Measurements from ENCODE around the gene AJUBA. TPM values are rescaled to one million over a fixed set of nuclear protein-coding genes. Genes with fewer than 3 reads are reported as not detected.

The AJUBA gene
- total and polyA plus RNA-seq, 2 of the 8 experiments (the other 6 are each of a cell fraction or from before 2014, with no cell fraction given), result 33.1 to 46.0 TPM

- ChIA-PET CTCF (ENCODE audit: partially characterized antibody) (interaction anchor here (1.2 to 11.9 kb wide), 3 partner anchors 24 to 40 kb away, joined by 3 to 103 read pairs (median 33); partner anchors contain the start of gene AJUBA), POLR2A (ENCODE audit: partially characterized antibody) (interaction anchor here (4.3 to 10.9 kb wide), 2 partner anchors 11 to 13 kb away, joined by 29 to 94 read pairs; partner anchors contain the start of gene PSMB5)
- H3K23me2 ChIP-seq (ENCODE audit: low read depth, low read length), result no peaks in the 10 kb centered on the region; the same call in 1 of the 2 replicates
- no peak for TF ChIP-seq CHD1 (IDR thresholded peaks at IDR 0.05; ENCODE audit: low read depth, low read length)
- no peak for TF ChIP-seq KDM5A (IDR thresholded peaks at IDR 0.05; ENCODE audit: low read length)
- TF ChIP-seq BACH1 (IDR thresholded peaks at IDR 0.05; ENCODE audit: low read length), result no peak
- no peak for TF ChIP-seq CTCF (IDR thresholded peaks at IDR 0.05; ENCODE audit: control extremely low read depth in 1 of 3, insufficient read depth in 1 of 3, low read depth in 1 of 3, low read length in 3 of 3)
- TF ChIP-seq SUZ12 (IDR thresholded peaks at IDR 0.05; ENCODE audit: low read length), result no peak
- no peak for TF ChIP-seq YY1 (IDR thresholded peaks at IDR 0.05; ENCODE audit: low read depth, low read length)
- TF ChIP-seq SP1 (IDR thresholded peaks at IDR 0.05; ENCODE audit: low read depth, low read length), result no peak
- TF ChIP-seq SAP30 (IDR thresholded peaks at IDR 0.05; ENCODE audit: insufficient read depth, insufficient replicate concordance, low read length), result no peak
- TF ChIP-seq POU5F1 (IDR thresholded peaks at IDR 0.05; ENCODE audit: low read depth, low read length), result no peak
- TF ChIP-seq JUN (IDR thresholded peaks at IDR 0.05; ENCODE audit: low read depth, low read length), result no peak
- no peak for TF ChIP-seq TBP (IDR thresholded peaks at IDR 0.05; ENCODE audit: low read depth, low read length)
- no peak for TF ChIP-seq SIRT6 (IDR thresholded peaks at IDR 0.05; ENCODE audit: low read length)
- no peak for TF ChIP-seq RBBP5 (IDR thresholded peaks at IDR 0.05; ENCODE audit: borderline replicate concordance, low read depth, low read length)
- no peak for TF ChIP-seq ZNF274 (IDR thresholded peaks at IDR 0.05; ENCODE audit: borderline replicate concordance, extremely low read depth, low read length)
Measured at GRCh38 chr14:23018107-23018506, 35.8 kb upstream of the AJUBA start.

More at GRCh38 chr14:23018107-23018506, 35.8 kb upstream of the AJUBA start:
- H3K4ac ChIP-seq (replicated peaks; ENCODE audit: insufficient read length, low read depth, low read length), result no peak overlapping the region
- no peak overlapping the region for H3K14ac ChIP-seq (ENCODE audit: insufficient read length)
- H3K4me1 ChIP-seq (replicated peaks in 1 of 4; ENCODE audit: control insufficient read depth in 3 of 4, insufficient read depth in 4 of 4, low read length in 3 of 4), result no peaks in the 10 kb centered on the region
- H3K4me2 ChIP-seq (ENCODE audit: insufficient read depth in 1 of 2, low read depth in 2 of 2, low read length in 2 of 2), result no peak overlapping the region
- no peak for DNase-seq (ENCODE audit: low read depth in 1 of 2, low spot score in 2 of 2)
- H2AK5ac ChIP-seq (ENCODE audit: low read depth, low read length), result no peak overlapping the region
- no peak overlapping the region for H3K9ac ChIP-seq (replicated peaks in 1 of 4; ENCODE audit: extremely low read depth in 1 of 4, low read depth in 3 of 4, low read length in 3 of 4)
- no peak overlapping the region for H2AFZ ChIP-seq (ENCODE audit: low read length)
- H4K5ac ChIP-seq (ENCODE audit: insufficient read length, low read depth, low read length), result no peak overlapping the region
- no peak overlapping the region for H2BK15ac ChIP-seq (ENCODE audit: low read length)
- no peaks in the 10 kb centered on the region for H3K79me1 ChIP-seq (ENCODE audit: low read depth, low read length)
- H2BK20ac ChIP-seq (ENCODE audit: low read length), result no peak overlapping the region
- no peak overlapping the region for H3K56ac ChIP-seq (replicated peaks; ENCODE audit: insufficient read length, low read depth, low read length)
- no peak overlapping the region for H2BK5ac ChIP-seq (ENCODE audit: low read depth, low read length)
- H3K27me3 ChIP-seq (replicated peaks in 1 of 4; ENCODE audit: control insufficient read depth in 3 of 4, extremely low read depth in 1 of 4, insufficient read depth in 3 of 4, low read length in 3 of 4), result no peaks in the 10 kb centered on the region
- no peaks in the 10 kb centered on the region for H3K79me2 ChIP-seq (ENCODE audit: control insufficient read depth in 1 of 2, insufficient read depth in 2 of 2, low read length in 2 of 2)
- no peaks in the 10 kb centered on the region for H4K20me1 ChIP-seq (replicated peaks in 1 of 2; ENCODE audit: control insufficient read depth in 1 of 2, insufficient read depth in 2 of 2, low read length in 2 of 2)
- H2BK120ac ChIP-seq (replicated peaks; ENCODE audit: low read depth, low read length), result no peak overlapping the region
- no peak overlapping the region for H3K23ac ChIP-seq (ENCODE audit: insufficient read length)
- H3K36me3 ChIP-seq (ENCODE audit: control insufficient read depth in 2 of 4, insufficient read depth in 4 of 4, low read length in 3 of 4), result no peaks in the 10 kb centered on the region; a peak in 1 of 8 replicates
- H4K91ac ChIP-seq (replicated peaks; ENCODE audit: insufficient read length, low read length), result no peak overlapping the region
- H4K8ac ChIP-seq (ENCODE audit: extremely low read depth, insufficient read depth, low read length), result no peak overlapping the region
- FAIRE-seq, result no peak
- H3K18ac ChIP-seq (ENCODE audit: extremely low read depth, low read length), result no peak overlapping the region
- no peak overlapping the region for H3K27ac ChIP-seq (ENCODE audit: low read depth, low read length)
- no peak overlapping the region for H3K4me3 ChIP-seq (ENCODE audit: extremely low read depth in 1 of 4, insufficient read depth in 2 of 4, low read depth in 3 of 4, low read length in 4 of 4)
- H2BK12ac ChIP-seq (ENCODE audit: low read depth, low read length), result no peak overlapping the region
- H3K9me3 ChIP-seq (ENCODE audit: insufficient read depth in 2 of 2, low read depth in 1 of 2, low read length in 1 of 2), result no peaks in the 10 kb centered on the region
